NCI-H187 treated with DMSO at 0.1 percent for 48 hours (cell line): ENCODE measurements around the gene CCDC141.

ENCODE experiments used
- DNase-seq: peaks from one replicate; lab custom pipeline; 2025; lab: John Stamatoyannopoulos, UW

Gene CCDC141

GRCh38 chr2:178978667-178979066 lies 71.3 kb downstream of the CCDC141 start:
- DNase-seq = no peak

- no peak for DNase-seq
Measured at GRCh38 chr2:178976351-178976750, 73.6 kb downstream of the CCDC141 start.

GRCh38 chr2:178962805-178963433 lies 87.0 kb downstream of the CCDC141 start:
- DNase-seq = no peak

- DNase-seq = no peak
Measured at GRCh38 chr2:178962152-178962551, 87.8 kb downstream of the CCDC141 start.

GRCh38 chr2:178954049-178954448 lies 95.9 kb downstream of the CCDC141 start:
- DNase-seq = no peak

- DNase-seq = no peak
Measured at GRCh38 chr2:178951266-178952006, 98.5 kb downstream of the CCDC141 start.

GRCh38 chr2:178949584-178949983 lies 100.4 kb downstream of the CCDC141 start:
- no peak for DNase-seq

- DNase-seq = no peak
Measured at GRCh38 chr2:178949151-178949550, 100.8 kb downstream of the CCDC141 start.

GRCh38 chr2:178947006-178947405 lies 102.9 kb downstream of the CCDC141 start:
- no peak for DNase-seq

- DNase-seq = no peak
Measured at GRCh38 chr2:178946494-178946893, 103.4 kb downstream of the CCDC141 start.

GRCh38 chr2:178943745-178944144 lies 106.2 kb downstream of the CCDC141 start:
- DNase-seq = no peak

- DNase-seq = no peak
Measured at GRCh38 chr2:178934571-178934970, 115.4 kb downstream of the CCDC141 start.

GRCh38 chr2:178933493-178933892 lies 116.4 kb downstream of the CCDC141 start:
- no peak for DNase-seq

- no peak for DNase-seq
Measured at GRCh38 chr2:178928077-178928476, 121.9 kb downstream of the CCDC141 start.

GRCh38 chr2:178927173-178927572 lies 122.8 kb downstream of the CCDC141 start:
- DNase-seq = no peak

GRCh38 chr2:178924817-178925216 lies 125.1 kb downstream of the CCDC141 start:
- DNase-seq = no peak

- no peak for DNase-seq
Measured at GRCh38 chr2:178923546-178923945, 126.4 kb downstream of the CCDC141 start.

- no peak for DNase-seq
Measured at GRCh38 chr2:178920916-178921513, 128.9 kb downstream of the CCDC141 start.

GRCh38 chr2:178917555-178917954 lies 132.4 kb downstream of the CCDC141 start:
- DNase-seq = no peak

GRCh38 chr2:178915423-178916173 lies 134.3 kb downstream of the CCDC141 start:
- no peak for DNase-seq

- no peak for DNase-seq
Measured at GRCh38 chr2:178914259-178914849, 135.6 kb downstream of the CCDC141 start.

GRCh38 chr2:178913049-178913441 lies 136.9 kb downstream of the CCDC141 start:
- no peak for DNase-seq
